Neural cell (in vitro differentiated cells): ENCODE measurements around the gene GABRG3. TPM values are rescaled to one million over a fixed set of nuclear protein-coding genes. Genes with fewer than 3 reads are reported as not detected.

Experiments
- H2AFZ ChIP-seq: fragments of 200-600, 300-800 bp; sonication (generic), shearing (Covaris generic); 2 replicates; pipeline ENCODE4 v1.6.0; 2014; ENCODE audit warnings: low read depth, mild to moderate bottlenecking, antibody characterized with exemption, low read length, moderate library complexity
- H3F3A ChIP-seq: fragments of 200-600 bp; shearing (Covaris generic); 2 replicates; pipeline ENCODE4 v1.6.1; 2016; ENCODE audit warnings: mild to moderate bottlenecking, moderate library complexity, mixed read lengths, antibody characterized with exemption, low read length; ENCODE audit not compliant: insufficient read depth, poor library complexity, severe bottlenecking
- H3K27ac ChIP-seq: fragments of 200-600, 300-800 bp; sonication (generic), shearing (Covaris generic); 2 replicates; pipeline ENCODE4 v1.5.1; 2014; ENCODE audit warnings: mild to moderate bottlenecking, low read length, moderate library complexity
- H3K27me3 ChIP-seq: fragments of 300-800, 200-600 bp; sonication (generic), shearing (Covaris generic); 2 replicates; pipeline ENCODE4 v1.6.0; 2014; ENCODE audit warnings: mild to moderate bottlenecking, low read depth, low read length, moderate library complexity; ENCODE audit not compliant: insufficient read depth
- H3K36me3 ChIP-seq: fragments of 300-800, 200-600 bp; sonication (generic), shearing (Covaris generic); 2 replicates; pipeline ENCODE4 v1.5.1; 2014; ENCODE audit warnings: mild to moderate bottlenecking, antibody characterized with exemption, low read length, moderate library complexity; ENCODE audit not compliant: insufficient read depth
- H3K4me2 ChIP-seq: fragments of 300-800, 200-600 bp; sonication (generic), shearing (Covaris generic); 2 replicates; pipeline ENCODE4 v1.6.0; 2014; ENCODE audit warnings: mild to moderate bottlenecking, low read length
- H3K4me3 ChIP-seq: fragments of 300-800, 200-600 bp; sonication (generic), shearing (Covaris generic); 2 replicates; pipeline ENCODE4 v1.5.1; 2014; ENCODE audit warnings: mild to moderate bottlenecking, low read length, moderate library complexity
- H3K79me2 ChIP-seq: fragments of 200-600 bp; shearing (Covaris generic); replicated peaks from 2 replicates; pipeline ENCODE4 v1.6.0; 2014; ENCODE audit warnings: mild to moderate bottlenecking, low read length, moderate library complexity; ENCODE audit not compliant: insufficient read depth
- H3K9ac ChIP-seq: fragments of 300-800, 200-600 bp; sonication (generic), shearing (Covaris generic); 2 replicates; pipeline ENCODE4 v1.6.1; 2016; ENCODE audit warnings: mild to moderate bottlenecking, low read length, mixed read lengths
- H3K9me2 ChIP-seq: fragments of 200-600 bp; shearing (Covaris generic); 2 replicates; pipeline ENCODE4 v1.6.1; 2016; ENCODE audit warnings: mild to moderate bottlenecking, low read length, mixed read lengths; ENCODE audit not compliant: insufficient read depth
- H3K9me3 ChIP-seq: fragments of 200-600, 300-800 bp; sonication (generic), shearing (Covaris generic); 2 replicates; pipeline ENCODE4 v1.6.1; 2016; ENCODE audit warnings: mild to moderate bottlenecking, mixed run types, low read length, moderate library complexity, mixed read lengths
- H4K20me1 ChIP-seq: fragments of 200-600 bp; shearing (Covaris generic); 2 replicates; pipeline ENCODE4 v1.6.1; 2016; ENCODE audit warnings: mild to moderate bottlenecking, mixed run types; ENCODE audit not compliant: insufficient read depth
- CTCF ChIP-seq: fragments of 450-650 bp; IDR thresholded peaks from 2 replicates; pipeline ENCODE4 v1.5.1; 2014; ENCODE audit warnings: antibody characterized with exemption, mild to moderate bottlenecking, moderate library complexity; ENCODE audit not compliant: poor library complexity, severe bottlenecking
- EP300 ChIP-seq: fragments of 450-650 bp; conservative IDR thresholded peaks from 2 replicates; pipeline ENCODE4 v1.6.1; 2014; ENCODE audit warnings: antibody characterized with exemption, mild to moderate bottlenecking, moderate library complexity; ENCODE audit not compliant: poor library complexity, severe bottlenecking
- EZH2 ChIP-seq: fragments of 200-600, 300-800 bp; shearing (Covaris generic), sonication (generic); IDR thresholded peaks from 2 replicates; pipeline ENCODE4 v1.6.1; 2014; ENCODE audit warnings: antibody characterized with exemption, low read length, borderline replicate concordance, mild to moderate bottlenecking; ENCODE audit not compliant: insufficient read depth, poor library complexity, severe bottlenecking
- MXI1 ChIP-seq: fragments of 450-650 bp; conservative IDR thresholded peaks from 2 replicates; pipeline ENCODE4 v1.6.1; 2014; ENCODE audit warnings: antibody characterized with exemption, mild to moderate bottlenecking; ENCODE audit not compliant: poor library complexity, severe bottlenecking
- POLR2AphosphoS5 ChIP-seq: IDR thresholded peaks from 2 replicates; pipeline ENCODE4 v1.6.1; 2012
- RAD21 ChIP-seq: fragments of 450-650 bp; conservative IDR thresholded peaks from 2 replicates; pipeline ENCODE4 v1.6.1; 2014; ENCODE audit warnings: antibody characterized with exemption, mild to moderate bottlenecking, moderate library complexity
- SMC3 ChIP-seq: fragments of 450-650 bp; conservative IDR thresholded peaks from 2 replicates; pipeline ENCODE4 v1.6.1; 2014; ENCODE audit warnings: antibody characterized with exemption, mild to moderate bottlenecking, moderate library complexity; ENCODE audit not compliant: poor library complexity
- TAF1 ChIP-seq: IDR thresholded peaks from 2 replicates; pipeline ENCODE4 v1.6.1; 2012; ENCODE audit warnings: low read depth
- polyA plus RNA-seq: library from polyadenylated mRNA; depleted of rRNA; stranded (reverse); fragments of >200 nt; gene quantifications from 2 replicates; pipeline ENCODE4 v1.2.3, GENCODE V29; 2014
- TF ChIP-seq, protein P1 (sequence below): IDR thresholded peaks from 2 replicates; pipeline ENCODE4 v1.6.1; 2012; ENCODE audit warnings: borderline replicate concordance

GABRG3 gene
- polyA plus RNA-seq, 1 donor from 2014 or later = 1.2 TPM

- Histone ChIP-seq H3K79me2 (no peaks in the 10 kb centered on the region), H3K9me2 (no peaks in the 10 kb centered on the region), H3K27ac (no peak overlapping the region), H3F3A (no peaks in the 10 kb centered on the region), H3K9ac (no peak overlapping the region), H3K9me3 (no peaks in the 10 kb centered on the region), H2AFZ (no peak overlapping the region), H3K36me3 (no peaks in the 10 kb centered on the region), H4K20me1 (no peaks in the 10 kb centered on the region), H3K27me3 (no peaks in the 10 kb centered on the region), H3K4me2 (no peak overlapping the region), H3K4me3 (no peak overlapping the region)
- TF ChIP-seq RAD21 (no peak), SMC3 (no peak), POLR2AphosphoS5 (no peak), TAF1 (no peak), MXI1 (no peak), EP300 (no peak), CTCF (no peak), EZH2 (no peak)
- TF ChIP-seq, protein P1, sequence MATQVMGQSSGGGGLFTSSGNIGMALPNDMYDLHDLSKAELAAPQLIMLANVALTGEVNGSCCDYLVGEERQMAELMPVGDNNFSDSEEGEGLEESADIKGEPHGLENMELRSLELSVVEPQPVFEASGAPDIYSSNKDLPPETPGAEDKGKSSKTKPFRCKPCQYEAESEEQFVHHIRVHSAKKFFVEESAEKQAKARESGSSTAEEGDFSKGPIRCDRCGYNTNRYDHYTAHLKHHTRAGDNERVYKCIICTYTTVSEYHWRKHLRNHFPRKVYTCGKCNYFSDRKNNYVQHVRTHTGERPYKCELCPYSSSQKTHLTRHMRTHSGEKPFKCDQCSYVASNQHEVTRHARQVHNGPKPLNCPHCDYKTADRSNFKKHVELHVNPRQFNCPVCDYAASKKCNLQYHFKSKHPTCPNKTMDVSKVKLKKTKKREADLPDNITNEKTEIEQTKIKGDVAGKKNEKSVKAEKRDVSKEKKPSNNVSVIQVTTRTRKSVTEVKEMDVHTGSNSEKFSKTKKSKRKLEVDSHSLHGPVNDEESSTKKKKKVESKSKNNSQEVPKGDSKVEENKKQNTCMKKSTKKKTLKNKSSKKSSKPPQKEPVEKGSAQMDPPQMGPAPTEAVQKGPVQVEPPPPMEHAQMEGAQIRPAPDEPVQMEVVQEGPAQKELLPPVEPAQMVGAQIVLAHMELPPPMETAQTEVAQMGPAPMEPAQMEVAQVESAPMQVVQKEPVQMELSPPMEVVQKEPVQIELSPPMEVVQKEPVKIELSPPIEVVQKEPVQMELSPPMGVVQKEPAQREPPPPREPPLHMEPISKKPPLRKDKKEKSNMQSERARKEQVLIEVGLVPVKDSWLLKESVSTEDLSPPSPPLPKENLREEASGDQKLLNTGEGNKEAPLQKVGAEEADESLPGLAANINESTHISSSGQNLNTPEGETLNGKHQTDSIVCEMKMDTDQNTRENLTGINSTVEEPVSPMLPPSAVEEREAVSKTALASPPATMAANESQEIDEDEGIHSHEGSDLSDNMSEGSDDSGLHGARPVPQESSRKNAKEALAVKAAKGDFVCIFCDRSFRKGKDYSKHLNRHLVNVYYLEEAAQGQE = no peak
These were observed 72.8 kb downstream of the GABRG3 start for GRCh38 chr15:27043770-27044169.

- Histone ChIP-seq H3K9me2 (no peaks in the 10 kb centered on the region), H4K20me1 (no peaks in the 10 kb centered on the region), H3K27ac (no peak overlapping the region), H3K4me2 (no peak overlapping the region), H3K9ac (no peak overlapping the region), H3K36me3 (no peaks in the 10 kb centered on the region), H3K27me3 (no peaks in the 10 kb centered on the region), H3K4me3 (no peak overlapping the region), H3K79me2 (no peaks in the 10 kb centered on the region), H3F3A (no peaks in the 10 kb centered on the region), H3K9me3 (no peaks in the 10 kb centered on the region), H2AFZ (no peak overlapping the region)
- no peak for TF ChIP-seq MXI1
- TF ChIP-seq TAF1 = no peak
These were observed 74.8 kb downstream of the GABRG3 start for GRCh38 chr15:27045796-27046195.

DNA sequence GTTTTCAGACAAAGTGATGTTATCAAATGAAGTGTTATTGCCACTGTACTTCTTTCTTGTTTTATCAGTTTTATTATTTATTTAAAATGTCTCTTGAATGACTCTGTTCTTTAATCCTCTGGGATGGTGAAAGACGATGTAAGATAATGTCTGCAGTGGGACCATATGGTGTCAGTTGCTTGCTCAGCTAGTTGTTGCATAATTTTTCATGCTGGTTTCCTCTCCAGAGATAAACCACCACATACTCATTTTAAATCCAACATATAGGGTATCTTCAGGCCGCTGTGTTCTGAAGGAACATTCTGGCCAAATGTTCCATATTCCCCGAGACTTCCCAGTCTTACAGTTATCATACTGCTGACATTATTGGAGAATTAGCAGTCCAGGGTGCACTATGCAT lies 75.9 kb downstream of the GABRG3 start:
- Histone ChIP-seq H3K4me2 (no peak overlapping the region), H2AFZ (no peak overlapping the region), H3K9me3 (no peaks in the 10 kb centered on the region), H3K36me3 (no peaks in the 10 kb centered on the region), H3K4me3 (no peak overlapping the region), H3K79me2 (no peaks in the 10 kb centered on the region), H3K9me2 (no peaks in the 10 kb centered on the region), H3F3A (no peaks in the 10 kb centered on the region), H3K9ac (no peak overlapping the region), H3K27me3 (no peaks in the 10 kb centered on the region), H4K20me1 (no peaks in the 10 kb centered on the region), H3K27ac (no peak overlapping the region)
- TF ChIP-seq TAF1 = no peak
- TF ChIP-seq MXI1 = no peak
- no peak for TF ChIP-seq CTCF
- TF ChIP-seq POLR2AphosphoS5 = no peak
- TF ChIP-seq SMC3 = no peak
- TF ChIP-seq EZH2 = no peak
- no peak for TF ChIP-seq RAD21
